Activated CD4-positive, alpha-beta T cell treated with anti-CD3 and anti-CD28 coated beads, Interleukin-2, amount 10 ng/mL, durations not matched to agents 24 days and 14 days (primary cell): ENCODE results near the gene EVA1A. TPM values are rescaled to one million over a fixed set of nuclear protein-coding genes. Genes with fewer than 3 reads are reported as not detected.

Source experiments
- DNase-seq: peaks from one replicate; pipeline ENCODE4 v3.0.0; 2022
- H3K27ac Mint-ChIP-seq: one replicate; pipeline ENCODE4 v1.8.0; 2022; ENCODE audit warnings: mild to moderate bottlenecking, mixed read lengths
- H3K27me3 Mint-ChIP-seq: one replicate; pipeline ENCODE4 v1.8.0; 2022; ENCODE audit warnings: mixed read lengths
- H3K36me3 Mint-ChIP-seq: one replicate; pipeline ENCODE4 v1.8.0; 2022; ENCODE audit warnings: low read depth, mild to moderate bottlenecking, mixed read lengths
- H3K4me1 Mint-ChIP-seq: one replicate; pipeline ENCODE4 v1.8.0; 2021; ENCODE audit warnings: mixed read lengths
- H3K4me3 Mint-ChIP-seq: one replicate; pipeline ENCODE4 v1.8.0; 2022; ENCODE audit warnings: mild to moderate bottlenecking, moderate library complexity, mixed read lengths
- H3K9me3 Mint-ChIP-seq: one replicate; pipeline ENCODE4 v1.8.0; 2021; ENCODE audit warnings: mixed read lengths
- intact Hi-C: fragments of 100-400 bp; cut with micrococcal nuclease; formaldehyde crosslinking; loops from one replicate; pipeline ENCODE4 v1.15.1; 2023
- total RNA-seq: library from RNA; stranded (reverse); gene quantifications from 2 replicates; pipeline ENCODE4 v1.2.3, GENCODE V29; 2022

The EVA1A gene
- total RNA-seq, 1 donor from 2014 or later = not detected

DNA sequence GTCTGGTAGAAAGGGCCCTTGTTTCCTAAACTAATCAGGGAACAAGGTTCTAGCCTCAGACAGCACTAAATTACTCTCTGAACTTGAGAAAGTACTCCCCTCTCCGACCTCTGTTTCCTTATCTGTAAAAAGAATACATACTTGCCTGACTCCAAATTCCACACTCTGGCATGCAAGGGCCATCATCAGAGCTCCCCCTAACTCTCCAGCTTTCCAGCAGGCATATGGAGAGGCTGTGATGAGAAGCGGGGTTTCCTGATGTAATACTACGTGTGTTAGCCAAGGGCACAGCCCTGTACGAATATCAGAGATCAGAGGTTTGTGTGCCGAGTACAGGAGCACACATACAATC lies 1.8 kb upstream of the EVA1A start:
- H3K4me1 Mint-ChIP-seq = peaks cover 10% of the 10 kb centered on the region
- no peak overlapping the region for H3K27ac Mint-ChIP-seq
- intact Hi-C loops = no loop called here
- H3K36me3 Mint-ChIP-seq = no peaks in the 10 kb centered on the region
- no peak overlapping the region for H3K4me3 Mint-ChIP-seq
- DNase-seq = no peak
- H3K9me3 Mint-ChIP-seq = no peaks in the 10 kb centered on the region
- peaks cover 49% of the 10 kb centered on the region for H3K27me3 Mint-ChIP-seq

DNA sequence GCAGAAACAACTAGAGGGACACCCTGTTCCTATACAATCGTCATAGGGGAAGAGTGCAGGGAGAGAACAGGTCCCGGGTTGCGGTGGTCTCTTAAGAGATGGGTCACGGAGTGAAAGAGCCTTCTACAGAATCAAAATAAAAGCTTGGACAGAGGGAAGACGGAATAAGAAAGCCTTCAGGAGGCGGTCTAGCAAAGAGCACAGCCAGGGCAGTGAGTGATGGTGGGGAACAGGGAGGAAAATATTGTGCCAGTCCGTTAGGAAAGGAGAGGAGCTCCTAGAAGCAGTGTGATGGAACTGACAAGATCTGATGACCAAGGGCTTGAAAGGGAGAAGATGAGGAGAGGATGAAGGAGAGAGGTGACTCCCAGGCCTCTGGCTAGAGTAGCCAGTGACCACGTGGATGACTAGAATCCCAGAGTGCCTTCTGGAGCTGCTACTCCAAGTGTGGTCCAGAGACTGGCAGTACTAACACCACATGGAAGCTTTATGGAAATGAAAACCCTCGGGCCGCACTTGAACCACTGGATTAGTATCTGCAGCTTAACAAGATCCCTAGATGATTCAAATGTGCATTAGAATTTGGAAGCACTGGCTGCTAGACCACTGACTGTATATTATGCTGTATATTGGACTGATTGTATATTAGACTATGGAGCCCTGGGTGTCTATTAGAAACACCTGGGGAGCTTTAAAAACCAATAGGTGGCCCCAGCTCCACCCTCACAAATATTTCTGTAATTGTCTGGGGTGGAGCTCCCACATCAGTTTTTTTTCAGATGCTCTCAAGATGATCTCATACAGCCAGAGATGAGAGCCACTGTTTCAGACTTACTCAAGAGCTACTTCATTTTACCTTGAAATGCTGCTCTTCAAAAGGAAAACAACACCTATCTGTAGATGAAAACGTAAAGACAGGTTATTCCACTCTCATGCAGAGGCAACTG lies 1.1 kb upstream of the EVA1A start:
- Mint-ChIP-seq H3K4me3 (peak overlapping the region; percentile 83), H3K4me1 (peaks cover 10% of the 10 kb centered on the region), H3K36me3 (no peaks in the 10 kb centered on the region), H3K27ac (no peak overlapping the region), H3K27me3 (peaks cover 46% of the 10 kb centered on the region), H3K9me3 (no peaks in the 10 kb centered on the region)
- intact Hi-C loops = no loop called here
- no peak for DNase-seq

DNA sequence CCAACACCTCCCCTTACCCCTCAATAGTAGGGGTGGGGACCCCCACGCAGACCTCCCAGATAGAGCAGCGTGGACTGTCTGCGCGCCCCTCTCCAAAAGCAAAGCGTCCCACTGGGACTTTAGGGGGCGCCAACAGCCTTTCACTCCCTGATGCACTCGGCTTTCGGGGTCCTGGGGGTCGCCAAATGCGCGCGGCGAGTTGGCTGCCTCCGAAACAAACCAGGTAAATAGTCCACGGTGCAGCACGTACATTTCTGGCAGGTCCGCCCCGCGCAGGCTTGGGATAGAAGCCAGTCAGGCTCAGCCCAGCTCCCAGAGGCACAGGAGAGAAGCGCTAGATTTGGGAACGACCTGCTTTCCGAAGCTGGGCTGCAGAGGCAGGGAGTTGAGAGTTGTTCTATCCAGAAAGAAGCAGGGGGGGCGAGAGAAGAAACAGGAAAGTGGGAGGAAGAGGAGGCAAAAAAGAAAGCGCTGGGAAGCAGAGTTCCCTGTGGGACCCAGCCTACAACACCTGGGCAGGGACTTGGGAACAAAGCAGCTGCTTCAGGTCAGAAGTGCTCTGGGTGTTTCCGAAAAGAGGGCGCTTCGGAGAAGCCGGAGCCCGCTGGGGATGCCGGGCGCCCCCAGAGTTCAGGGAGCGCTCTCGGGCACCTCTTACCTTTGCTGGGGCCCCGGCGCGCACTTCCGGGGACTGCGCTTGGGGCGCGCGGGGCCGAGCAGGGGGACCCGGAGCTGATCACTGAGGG lies 544 bp downstream of the EVA1A start:
- H3K27me3 Mint-ChIP-seq = peaks cover 47% of the 10 kb centered on the region
- peak; percentile 62 for DNase-seq

DNA sequence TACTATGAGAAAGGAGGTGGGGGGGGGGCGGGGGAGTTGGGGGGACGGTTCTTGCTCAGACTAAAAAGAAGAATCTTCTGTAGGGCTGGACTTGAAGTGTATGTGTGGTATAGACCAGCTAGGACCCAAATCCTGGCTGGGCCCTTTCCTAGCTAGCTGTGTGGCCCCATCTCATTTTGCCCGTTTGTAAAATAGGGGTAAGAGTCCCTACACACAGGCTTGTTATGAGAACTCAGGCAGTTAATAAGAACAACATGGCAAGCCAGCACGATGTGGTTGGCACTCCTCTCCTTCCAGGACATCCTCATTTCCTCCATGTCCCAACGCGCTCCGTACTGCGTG lies 1.1 kb downstream of the EVA1A start:
- Mint-ChIP-seq H3K27ac (no peak overlapping the region), H3K36me3 (no peaks in the 10 kb centered on the region), H3K9me3 (no peaks in the 10 kb centered on the region), H3K27me3 (peaks cover 47% of the 10 kb centered on the region), H3K4me1 (peaks cover 10% of the 10 kb centered on the region), H3K4me3 (peak overlapping the region; percentile 81)
- no peak for DNase-seq
- intact Hi-C loops = no loop called here

More for the DNA sequence above, 544 bp downstream of the EVA1A start:
- Mint-ChIP-seq H3K36me3 (no peaks in the 10 kb centered on the region), H3K27ac (no peak overlapping the region), H3K4me3 (peak overlapping the region; percentile 81), H3K9me3 (no peaks in the 10 kb centered on the region), H3K4me1 (peaks cover 10% of the 10 kb centered on the region)
- intact Hi-C loops = no loop called here

DNA sequence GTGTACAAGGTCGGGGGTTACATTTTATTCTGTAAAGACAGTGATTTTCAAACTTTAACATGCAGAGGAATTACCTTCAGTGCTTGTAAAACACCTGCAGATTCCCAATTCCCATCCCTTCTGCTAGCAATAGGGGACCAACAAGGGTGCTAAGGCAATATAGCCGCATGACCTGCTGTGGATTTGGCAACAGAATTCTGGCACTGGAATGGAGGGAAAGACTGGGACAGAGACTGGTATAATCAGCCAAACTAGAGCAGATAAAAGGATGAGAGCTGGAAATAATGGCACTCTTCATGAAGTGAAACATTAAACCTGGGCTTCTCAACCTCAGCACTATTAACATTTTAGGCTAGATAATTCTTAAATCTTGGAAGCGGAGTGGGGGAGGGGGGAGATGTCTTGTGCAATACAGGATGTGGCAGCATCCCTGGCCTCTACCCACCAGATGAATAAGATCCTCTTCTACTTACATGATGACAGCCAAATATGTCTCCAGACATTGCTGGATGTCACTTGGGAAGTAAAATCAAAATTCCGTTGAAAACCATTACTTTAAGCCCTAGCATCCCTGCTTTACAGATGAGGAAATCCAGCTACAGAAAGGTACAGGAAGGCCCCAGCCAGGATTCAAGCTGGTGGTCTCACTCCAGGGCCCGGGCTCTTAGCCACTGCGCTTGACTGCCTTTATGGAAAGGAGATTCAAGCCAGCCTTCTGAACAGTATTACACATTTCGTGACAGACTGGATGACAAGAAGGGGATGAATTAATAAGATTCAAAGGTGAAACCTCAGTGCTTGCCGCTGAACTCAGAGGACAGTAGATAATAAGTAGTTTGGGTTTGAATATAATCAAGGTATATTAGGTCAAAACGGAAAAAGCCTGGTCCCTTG lies 1.7 kb downstream of the EVA1A start:
- DNase-seq = peak; percentile 32
- H3K36me3 Mint-ChIP-seq = no peaks in the 10 kb centered on the region
- H3K27me3 Mint-ChIP-seq = peaks cover 47% of the 10 kb centered on the region
- H3K4me1 Mint-ChIP-seq = peaks cover 10% of the 10 kb centered on the region
- H3K4me3 Mint-ChIP-seq = peak overlapping the region; percentile 9
- no peak overlapping the region for H3K27ac Mint-ChIP-seq
- no peaks in the 10 kb centered on the region for H3K9me3 Mint-ChIP-seq
- intact Hi-C loops = no loop called here

DNA sequence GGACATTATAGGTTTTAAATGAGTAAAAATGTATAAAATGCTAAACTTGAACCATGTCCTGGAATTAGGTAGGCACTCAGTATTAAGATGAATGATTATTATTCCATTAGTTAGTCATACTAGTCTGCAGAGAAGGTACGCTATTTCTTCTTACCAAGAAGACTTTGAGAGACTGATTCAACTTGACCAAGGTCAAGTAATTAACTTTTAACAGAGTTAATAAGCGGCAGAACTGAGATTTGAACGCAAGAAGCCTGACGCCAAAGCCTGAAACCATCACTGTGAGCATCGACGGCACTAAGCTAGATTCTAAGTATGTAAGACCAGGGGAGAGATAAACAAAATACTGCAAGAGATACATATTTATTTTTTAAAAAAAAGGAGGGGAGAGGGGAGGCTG lies 2.6 kb downstream of the EVA1A start:
- Mint-ChIP-seq H3K4me1 (peaks cover 7% of the 10 kb centered on the region), H3K9me3 (no peaks in the 10 kb centered on the region), H3K36me3 (no peaks in the 10 kb centered on the region), H3K27me3 (peaks cover 42% of the 10 kb centered on the region), H3K27ac (no peak overlapping the region), H3K4me3 (no peak overlapping the region)
- no peak for DNase-seq
- intact Hi-C loops = no loop called here

DNA sequence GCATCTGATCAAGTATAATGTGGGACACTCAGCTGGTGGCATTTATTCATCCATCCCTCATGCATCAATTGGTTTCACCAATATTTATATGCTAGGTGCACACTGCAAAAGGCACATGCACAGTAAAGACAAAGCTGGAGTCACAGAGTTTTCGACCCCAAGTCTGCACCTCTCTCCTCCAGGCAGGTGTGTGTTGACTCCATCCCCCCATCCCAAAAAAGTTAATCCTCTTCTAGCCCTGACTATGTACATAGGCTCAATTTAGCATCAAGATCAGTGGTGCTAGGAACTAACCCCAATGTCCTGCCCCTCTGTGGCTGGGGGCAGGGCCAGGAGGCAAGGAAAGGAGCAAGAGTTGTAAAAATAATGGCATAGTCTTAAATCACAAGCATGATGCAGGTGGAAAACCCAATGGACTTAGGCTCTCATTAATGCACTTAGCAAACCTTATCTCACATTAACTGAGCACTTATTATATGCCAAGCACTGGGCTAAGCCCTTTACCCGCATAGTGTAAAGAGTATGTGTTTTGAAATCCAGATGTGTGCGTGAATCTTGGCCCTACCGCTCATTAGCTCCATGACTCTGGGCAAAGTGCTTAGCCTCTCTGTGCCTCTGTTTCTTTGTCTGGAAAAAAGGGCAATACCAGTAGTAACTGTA lies 3.1 kb downstream of the EVA1A start:
- intact Hi-C loops = no loop called here
- Mint-ChIP-seq H3K4me1 (peaks cover 7% of the 10 kb centered on the region), H3K27me3 (peaks cover 43% of the 10 kb centered on the region), H3K27ac (no peak overlapping the region), H3K4me3 (no peak overlapping the region), H3K36me3 (no peaks in the 10 kb centered on the region), H3K9me3 (no peaks in the 10 kb centered on the region)
- DNase-seq = peak; percentile 29

DNA sequence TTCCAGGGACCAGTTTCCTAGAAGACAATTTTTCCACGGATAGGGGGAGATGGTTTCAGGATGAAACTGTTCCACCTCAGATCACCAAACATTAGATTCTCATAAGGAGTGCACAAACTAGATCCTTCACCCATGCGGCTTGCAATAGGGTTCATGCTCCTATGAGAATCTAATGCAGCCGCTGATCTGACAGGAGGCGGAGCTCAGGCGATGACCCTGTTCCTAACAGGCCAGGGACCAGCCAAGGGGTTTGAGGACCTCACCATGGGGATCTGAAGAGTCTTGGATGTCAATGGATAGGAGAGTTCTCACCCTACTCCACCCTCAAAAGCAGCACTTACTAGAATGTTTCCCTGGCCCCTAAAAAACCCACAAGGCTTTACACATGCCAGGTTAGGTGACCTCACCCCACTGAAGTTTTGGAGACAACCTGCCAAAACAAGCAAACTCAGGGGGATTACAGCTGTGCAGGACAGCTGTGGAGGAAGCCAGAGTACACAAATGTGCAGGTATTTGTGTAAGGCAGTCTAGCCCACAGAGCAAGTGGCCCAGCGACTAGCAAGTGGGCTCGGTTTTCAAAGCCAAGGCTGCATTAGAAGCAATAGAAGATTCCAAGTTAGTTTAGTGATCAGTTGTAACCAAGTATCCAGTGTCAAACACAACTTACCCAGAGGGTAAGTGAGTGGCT lies 3.9 kb downstream of the EVA1A start:
- no peaks in the 10 kb centered on the region for H3K36me3 Mint-ChIP-seq
- no peaks in the 10 kb centered on the region for H3K9me3 Mint-ChIP-seq
- H3K27ac Mint-ChIP-seq = no peak overlapping the region
- no peak overlapping the region for H3K4me3 Mint-ChIP-seq
- intact Hi-C loops = no loop called here
- no peak for DNase-seq
- peaks cover 40% of the 10 kb centered on the region for H3K27me3 Mint-ChIP-seq
- H3K4me1 Mint-ChIP-seq = peaks cover 7% of the 10 kb centered on the region

DNA sequence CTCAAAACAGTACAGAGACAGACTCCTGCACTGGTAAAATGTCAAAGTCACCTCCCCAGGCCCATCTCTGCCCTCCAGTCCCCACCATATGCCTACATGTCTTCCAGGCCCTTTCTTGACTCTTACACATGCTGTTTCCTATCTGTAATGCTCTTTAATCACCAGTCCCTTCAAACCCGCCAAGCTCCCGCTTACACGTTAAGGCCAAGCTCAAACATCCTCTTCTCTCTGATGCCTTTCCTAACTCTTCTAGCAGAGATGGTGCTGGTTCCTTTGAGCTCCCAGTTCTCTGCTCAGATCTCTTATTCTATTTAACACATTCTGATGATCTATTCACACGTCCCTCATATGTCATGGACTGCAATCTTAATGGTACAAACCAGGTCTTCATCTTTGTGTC lies 5.0 kb downstream of the EVA1A start:
- no peaks in the 10 kb centered on the region for H3K9me3 Mint-ChIP-seq
- intact Hi-C loops = no loop called here
- peaks cover 31% of the 10 kb centered on the region for H3K27me3 Mint-ChIP-seq
- no peak overlapping the region for H3K4me3 Mint-ChIP-seq
- DNase-seq = no peak
- H3K36me3 Mint-ChIP-seq = no peaks in the 10 kb centered on the region
- no peak overlapping the region for H3K27ac Mint-ChIP-seq
- H3K4me1 Mint-ChIP-seq = peaks cover 3% of the 10 kb centered on the region

DNA sequence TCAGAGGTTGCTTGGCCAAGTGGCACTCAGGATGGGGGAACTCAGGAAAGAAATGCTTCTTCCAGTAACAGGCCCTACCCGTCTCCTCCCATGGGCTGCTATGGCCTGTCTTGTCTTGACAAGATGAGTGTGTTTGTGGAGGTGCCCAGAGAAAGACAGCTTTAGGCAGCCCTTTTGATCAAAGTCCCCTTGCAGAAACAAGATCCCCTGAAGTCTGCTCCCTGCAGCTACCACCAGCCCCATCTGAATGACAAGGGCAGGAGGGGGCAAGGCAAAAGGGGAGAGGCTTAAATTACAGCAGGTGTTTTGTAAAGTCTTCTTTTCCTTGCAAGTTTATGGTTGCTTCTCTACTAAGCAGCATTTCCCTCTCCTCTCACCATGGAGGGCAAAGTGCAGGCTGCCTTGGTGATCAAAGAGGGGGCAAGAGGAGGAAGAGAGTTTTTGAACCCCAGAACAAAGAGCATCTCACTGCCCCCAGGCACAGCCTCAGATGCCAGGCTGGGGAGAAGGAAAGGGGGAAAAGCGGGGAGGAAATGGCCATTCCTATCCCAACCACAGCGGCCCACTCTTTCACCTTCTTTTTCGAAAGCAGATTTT lies 6.7 kb downstream of the EVA1A start:
- H3K27me3 Mint-ChIP-seq = peaks cover 18% of the 10 kb centered on the region
- intact Hi-C loops = no loop called here
- no peaks in the 10 kb centered on the region for H3K36me3 Mint-ChIP-seq
- no peaks in the 10 kb centered on the region for H3K4me1 Mint-ChIP-seq
- H3K27ac Mint-ChIP-seq = no peak overlapping the region
- no peak overlapping the region for H3K4me3 Mint-ChIP-seq
- DNase-seq = no peak
- H3K9me3 Mint-ChIP-seq = no peaks in the 10 kb centered on the region

DNA sequence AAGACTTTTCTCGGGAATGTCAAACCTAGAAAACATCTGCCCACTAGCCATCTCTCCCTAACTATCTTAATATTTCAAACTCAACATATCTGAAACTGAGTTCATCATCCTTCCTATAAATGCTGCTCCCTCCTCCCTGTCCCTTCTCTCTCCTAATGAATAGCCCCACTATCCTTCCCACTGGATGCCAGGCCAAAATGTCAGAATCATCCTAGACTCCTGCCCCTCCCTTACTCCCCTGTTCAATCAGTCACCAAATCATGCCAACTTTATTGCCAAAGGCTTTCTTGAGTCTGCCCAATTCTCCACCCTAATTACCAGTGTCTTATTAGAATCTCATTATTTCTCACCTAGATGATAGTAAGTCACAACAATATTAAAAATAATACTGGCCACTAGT lies 8.5 kb downstream of the EVA1A start:
- peaks cover 11% of the 10 kb centered on the region for H3K27me3 Mint-ChIP-seq
- H3K27ac Mint-ChIP-seq = no peak overlapping the region
- DNase-seq = peak; percentile 9
- intact Hi-C loops = no loop called here
- no peaks in the 10 kb centered on the region for H3K4me1 Mint-ChIP-seq
- H3K4me3 Mint-ChIP-seq = no peak overlapping the region
- no peaks in the 10 kb centered on the region for H3K9me3 Mint-ChIP-seq
- no peaks in the 10 kb centered on the region for H3K36me3 Mint-ChIP-seq

DNA sequence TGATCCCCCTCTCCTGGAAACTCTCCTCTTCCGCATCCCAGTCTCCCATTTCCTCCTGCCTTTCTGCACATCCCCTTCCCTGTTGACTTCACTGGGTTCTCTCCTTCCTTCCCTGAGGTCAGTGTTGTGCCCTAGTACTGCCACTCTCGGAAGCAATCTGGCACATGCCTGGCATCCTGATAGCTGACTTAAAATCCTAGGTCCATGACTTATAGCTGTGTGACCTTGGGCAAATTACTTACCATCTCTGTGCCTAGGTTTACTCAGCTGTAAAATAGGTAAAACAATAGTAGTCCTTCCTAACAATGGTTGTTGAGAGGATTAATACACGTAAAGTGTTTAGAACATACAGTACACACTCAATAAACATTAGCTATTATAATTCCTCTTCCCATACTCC lies 9.3 kb downstream of the EVA1A start:
- H3K4me1 Mint-ChIP-seq = no peaks in the 10 kb centered on the region
- H3K4me3 Mint-ChIP-seq = no peak overlapping the region
- intact Hi-C loops = no loop called here
- H3K9me3 Mint-ChIP-seq = no peaks in the 10 kb centered on the region
- H3K27me3 Mint-ChIP-seq = peaks cover 11% of the 10 kb centered on the region
- no peak overlapping the region for H3K27ac Mint-ChIP-seq
- no peak for DNase-seq
- H3K36me3 Mint-ChIP-seq = no peaks in the 10 kb centered on the region
